Activated naive CD8-positive, alpha-beta T cell treated with anti-CD3 and anti-CD28 coated beads for 36 hours (primary cell): ENCODE results near the gene ZCCHC13. TPM values are rescaled to one million over a fixed set of nuclear protein-coding genes. Genes with fewer than 3 reads are reported as not detected.

ENCODE experiments used
- DNase-seq: peaks from one replicate; pipeline ENCODE4 v3.0.0; 2021
- H3K27ac Mint-ChIP-seq: one replicate; pipeline ENCODE4 v1.8.0; 2022; ENCODE audit warnings: mild to moderate bottlenecking, moderate library complexity, mixed read lengths
- H3K27me3 Mint-ChIP-seq: one replicate; pipeline ENCODE4 v1.8.0; 2022; ENCODE audit warnings: mild to moderate bottlenecking, mixed read lengths
- H3K36me3 Mint-ChIP-seq: one replicate; pipeline ENCODE4 v1.8.0; 2021; ENCODE audit warnings: mild to moderate bottlenecking, mixed read lengths
- H3K4me1 Mint-ChIP-seq: one replicate; pipeline ENCODE4 v1.8.0; 2021; ENCODE audit warnings: mixed read lengths
- H3K4me3 Mint-ChIP-seq: one replicate; pipeline ENCODE4 v1.8.0; 2022; ENCODE audit warnings: mild to moderate bottlenecking, moderate library complexity, mixed read lengths
- H3K9me3 Mint-ChIP-seq: one replicate; pipeline ENCODE4 v1.8.0; 2022; ENCODE audit warnings: mixed read lengths
- total RNA-seq, 2 experiments: library from RNA; stranded (reverse); gene quantifications; one replicate each; pipeline ENCODE4 v1.2.3, GENCODE V29; 2021

ZCCHC13 gene
- total RNA-seq, 2 experiments from 2014 or later, result not detected

DNA sequence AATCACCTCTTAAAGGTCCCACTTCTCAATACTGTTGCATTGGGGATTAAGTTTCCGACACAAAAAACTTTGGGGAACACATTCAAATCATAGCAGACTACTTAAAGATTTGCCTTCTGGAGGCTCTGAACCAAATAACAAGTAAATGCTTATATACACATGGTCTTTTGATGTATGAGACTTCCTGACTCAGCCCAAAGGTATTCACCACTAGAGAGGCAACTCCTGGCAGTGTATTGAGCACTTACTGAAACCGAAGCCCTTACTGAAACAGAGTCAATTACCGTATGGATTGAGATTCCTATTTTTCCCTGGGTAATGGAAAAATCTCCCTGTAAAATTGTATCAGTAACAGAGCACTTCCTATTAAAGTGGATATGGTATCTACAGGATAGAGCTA is 45.4 kb downstream of the ZCCHC13 start:
- no peaks in the 10 kb centered on the region for H3K36me3 Mint-ChIP-seq
- no peaks in the 10 kb centered on the region for H3K27me3 Mint-ChIP-seq
- H3K9me3 Mint-ChIP-seq, result no peaks in the 10 kb centered on the region
- H3K4me1 Mint-ChIP-seq, result peaks cover 6% of the 10 kb centered on the region
- H3K27ac Mint-ChIP-seq, result no peak overlapping the region
- no peak overlapping the region for H3K4me3 Mint-ChIP-seq
- DNase-seq, result no peak

DNA sequence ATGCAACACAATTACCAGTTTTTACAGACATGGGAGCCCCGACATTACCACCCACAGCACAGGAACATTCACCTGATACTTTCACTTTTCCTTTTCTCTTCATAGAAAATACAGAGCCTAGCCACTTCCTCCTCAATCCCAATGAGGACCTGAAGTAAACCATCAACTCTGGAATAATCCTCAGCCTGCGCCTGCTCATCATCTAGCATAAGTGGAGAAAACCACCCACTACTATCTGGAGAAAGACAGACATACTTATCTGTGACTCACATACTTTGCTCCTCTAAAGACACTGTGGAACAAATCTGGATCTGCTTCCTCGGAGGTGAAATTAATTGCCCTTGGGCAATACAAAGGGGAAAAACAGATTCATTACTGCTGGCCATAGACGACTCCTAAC is 47.8 kb downstream of the ZCCHC13 start:
- Mint-ChIP-seq H3K27ac (no peak overlapping the region), H3K9me3 (no peaks in the 10 kb centered on the region), H3K27me3 (no peaks in the 10 kb centered on the region), H3K4me1 (peaks cover 6% of the 10 kb centered on the region), H3K4me3 (no peak overlapping the region), H3K36me3 (no peaks in the 10 kb centered on the region)
- no peak for DNase-seq

DNA sequence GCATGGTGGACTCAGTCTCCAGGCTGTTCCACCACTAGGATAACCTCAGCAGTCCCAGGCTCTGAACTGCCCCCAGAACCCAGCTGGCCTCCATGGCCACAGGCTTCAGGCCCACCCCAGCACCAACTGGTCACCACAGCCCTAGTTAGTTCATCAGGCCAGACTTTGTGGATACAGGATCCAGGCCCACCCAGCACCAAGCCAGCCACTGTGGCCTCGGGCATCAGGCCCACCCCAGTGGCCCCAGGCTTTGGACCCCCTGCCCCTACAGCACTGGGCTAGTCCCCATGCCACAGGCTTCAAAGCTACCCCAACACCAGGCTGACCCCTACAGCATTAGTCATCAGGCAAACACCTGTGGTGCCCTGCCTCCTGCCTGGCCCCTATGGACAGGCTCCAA is 50.0 kb downstream of the ZCCHC13 start:
- Mint-ChIP-seq H3K4me1 (peaks cover 6% of the 10 kb centered on the region), H3K4me3 (no peak overlapping the region), H3K27me3 (peaks cover 3% of the 10 kb centered on the region), H3K27ac (no peak overlapping the region), H3K36me3 (no peaks in the 10 kb centered on the region), H3K9me3 (no peaks in the 10 kb centered on the region)
- DNase-seq, result no peak

Other genes with a start within 250 kb of the ZCCHC13 start
- under 1 TPM; 0.60 to 0.68 TPM for gene SLC16A2, start 117.3 kb downstream of the ZCCHC13 start, total RNA-seq